Hepatic stellate cell (primary cell): ENCODE data around the gene PLD3.

Experiments used
- DNase-seq: peaks from one replicate; pipeline ENCODE4 v3.0.0; 2011; ENCODE audit warnings: low spot score

PLD3 gene

GRCh38 chr19:40414542-40415535, 66.3 kb downstream of the PLD3 start:
- no peak for DNase-seq

GRCh38 chr19:40415768-40416167, 67.3 kb downstream of the PLD3 start:
- no peak for DNase-seq

DNA sequence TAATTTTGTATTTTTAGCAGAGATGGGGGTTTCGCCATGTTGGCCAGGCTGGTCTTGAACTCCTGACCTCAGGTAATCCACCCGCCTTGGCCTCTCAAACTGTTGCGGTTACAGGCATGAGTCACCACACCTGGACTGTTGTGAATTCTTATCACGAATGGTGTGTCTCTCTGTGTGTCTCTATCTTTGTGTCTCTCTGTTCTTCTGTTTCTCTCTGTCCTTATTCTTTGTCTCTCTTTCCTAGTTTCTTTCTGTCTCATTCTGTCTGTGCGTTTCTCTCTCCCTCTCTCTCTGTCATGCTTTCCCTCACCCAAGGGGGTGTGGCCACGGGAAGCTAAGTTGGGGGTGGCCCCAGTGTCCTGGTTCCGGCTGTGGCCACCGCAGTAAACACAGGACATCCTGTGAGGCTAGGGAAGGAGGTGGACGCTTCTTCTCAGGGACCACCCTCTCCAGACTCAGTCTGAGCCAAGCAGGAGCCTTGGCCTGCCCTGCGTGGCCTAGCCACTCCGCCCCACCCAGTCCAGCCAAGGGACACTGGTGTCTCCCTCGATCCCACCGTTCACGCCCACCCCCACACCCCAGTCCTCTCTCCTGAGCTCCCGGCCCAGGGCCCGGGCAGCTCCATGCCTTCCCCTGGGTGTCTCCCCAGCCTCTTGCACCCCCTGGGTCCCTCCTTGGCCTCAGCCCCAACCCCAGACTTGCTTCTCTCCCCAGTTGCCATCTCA, 68.6 kb downstream of the PLD3 start:
- peak; percentile 75 for DNase-seq

- DNase-seq = no peak
Observed at GRCh38 chr19:40417643-40417981, 69.1 kb downstream of the PLD3 start.

GRCh38 chr19:40418040-40418439, 69.5 kb downstream of the PLD3 start:
- no peak for DNase-seq

DNA sequence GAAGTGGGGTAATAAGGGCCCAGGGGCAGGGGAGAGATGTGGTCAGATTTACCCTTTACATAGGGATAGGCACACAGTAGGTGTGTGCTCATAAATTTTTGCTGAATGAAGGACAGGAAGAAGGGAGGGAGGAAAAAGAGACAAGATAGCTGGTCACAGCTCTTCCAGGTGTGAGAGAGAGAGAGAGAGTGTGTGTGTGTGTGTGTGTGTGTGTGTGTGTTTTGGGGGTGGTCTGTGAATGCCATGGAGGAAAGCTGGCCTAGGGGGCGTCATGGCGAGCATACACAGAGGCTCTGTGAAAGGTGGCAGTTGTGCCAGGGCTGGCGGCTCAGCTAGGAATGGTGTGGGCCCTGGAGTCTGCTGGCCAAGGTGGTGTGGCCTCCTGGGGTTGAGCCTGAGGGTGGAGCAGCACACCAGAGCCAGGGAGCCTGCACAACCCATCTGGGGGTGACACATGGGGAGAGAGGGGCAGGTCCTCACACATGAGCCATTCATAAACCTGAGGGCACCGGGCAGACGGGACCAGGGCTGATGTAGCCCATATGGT, 70.6 kb downstream of the PLD3 start:
- DNase-seq = no peak

GRCh38 chr19:40419780-40420179, 71.3 kb downstream of the PLD3 start:
- DNase-seq = no peak

DNA sequence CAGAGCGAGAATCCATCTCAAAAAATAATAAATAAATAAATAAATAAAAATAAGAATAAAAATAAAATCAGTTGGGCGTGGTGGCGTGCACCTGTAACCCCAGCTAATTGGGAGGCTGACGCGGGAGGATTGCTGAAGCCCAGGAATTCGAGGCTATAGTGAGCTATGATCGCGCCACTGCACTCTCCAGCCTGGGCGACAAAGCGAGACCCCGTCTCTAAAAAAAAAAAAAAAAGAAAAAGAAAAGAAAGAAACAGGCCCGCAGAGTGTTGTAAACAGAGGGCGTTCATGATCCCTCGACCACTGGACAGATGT, 71.9 kb downstream of the PLD3 start:
- DNase-seq = no peak

GRCh38 chr19:40420766-40421765, 72.6 kb downstream of the PLD3 start:
- peak; percentile 97 for DNase-seq

DNA sequence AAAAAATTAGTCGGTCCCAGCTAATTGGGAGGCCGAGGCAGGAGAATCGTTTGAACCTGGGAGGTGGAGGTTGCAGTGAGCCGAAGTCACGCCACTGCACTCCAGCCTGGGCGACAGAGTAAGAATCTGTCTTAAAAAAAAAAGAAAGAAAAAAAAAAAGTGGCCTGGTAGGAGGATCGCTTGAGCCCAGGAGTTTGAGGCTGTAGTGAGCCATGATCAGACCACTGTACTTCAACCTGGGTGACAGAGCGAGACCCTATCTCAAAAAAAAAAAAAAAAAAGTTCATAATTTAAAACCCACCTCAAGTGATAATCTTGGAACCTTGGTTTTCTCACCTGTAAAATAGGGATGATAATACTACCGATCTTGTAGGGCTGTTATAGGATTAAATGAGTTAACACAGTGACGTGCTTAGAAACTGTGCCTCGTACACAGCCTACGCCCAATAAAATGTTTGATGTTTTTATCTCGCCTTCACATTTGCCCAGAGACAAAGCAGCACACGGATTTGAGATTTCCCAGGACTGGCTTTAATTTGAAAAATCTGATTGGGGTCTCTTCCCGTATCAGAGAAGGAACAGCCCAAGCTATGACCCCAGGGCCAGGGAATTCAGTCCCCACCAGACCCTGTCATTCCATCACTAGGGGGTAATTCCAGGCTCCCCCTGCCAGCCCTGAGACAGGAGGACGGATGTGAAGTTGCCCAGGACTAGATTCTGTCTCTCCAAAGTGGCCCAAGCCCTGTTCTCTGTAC, 73.7 kb downstream of the PLD3 start:
- no peak for DNase-seq

DNA sequence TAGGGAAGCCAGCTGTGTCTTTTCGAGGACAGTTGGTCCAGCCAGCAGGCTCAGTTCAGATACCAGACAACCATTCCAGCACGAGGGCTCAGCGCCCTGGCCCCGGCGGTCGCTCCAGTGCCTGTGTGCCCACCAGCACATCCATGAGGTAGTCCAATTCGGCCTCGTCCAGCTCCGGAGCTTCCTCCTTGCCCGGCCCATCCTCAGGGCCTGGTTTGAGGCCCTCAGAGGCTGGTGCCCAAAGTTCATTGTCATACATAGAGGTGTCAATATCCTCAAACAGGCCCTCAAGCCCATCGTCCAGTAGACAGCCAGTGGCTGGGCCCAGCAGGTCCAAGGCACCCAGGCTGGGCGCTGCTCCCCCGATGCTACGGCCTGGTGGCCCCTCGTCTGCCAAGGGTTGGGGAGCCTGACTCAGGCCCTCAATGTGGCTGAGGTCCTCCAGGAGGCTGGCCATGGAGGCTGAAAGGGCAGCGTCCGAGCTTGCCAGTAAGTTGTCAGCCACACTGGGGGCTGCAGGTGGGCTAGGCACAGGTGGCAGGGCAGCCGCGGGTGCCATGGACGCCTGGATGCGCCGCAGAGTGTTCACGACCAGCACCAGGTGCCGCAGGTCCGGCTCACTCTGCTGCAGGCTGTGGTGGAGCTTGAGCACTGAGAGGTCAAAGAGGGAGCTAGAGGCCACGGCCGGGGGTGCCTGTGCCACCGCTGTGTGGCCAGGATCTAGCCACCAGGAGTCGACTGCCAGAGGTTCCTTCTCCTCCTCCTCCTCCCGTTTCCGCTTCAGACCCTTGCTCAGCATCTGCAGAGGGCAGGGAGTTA, 74.5 kb downstream of the PLD3 start:
- no peak for DNase-seq

GRCh38 chr19:40423938-40424337, 75.4 kb downstream of the PLD3 start:
- DNase-seq = no peak

DNA sequence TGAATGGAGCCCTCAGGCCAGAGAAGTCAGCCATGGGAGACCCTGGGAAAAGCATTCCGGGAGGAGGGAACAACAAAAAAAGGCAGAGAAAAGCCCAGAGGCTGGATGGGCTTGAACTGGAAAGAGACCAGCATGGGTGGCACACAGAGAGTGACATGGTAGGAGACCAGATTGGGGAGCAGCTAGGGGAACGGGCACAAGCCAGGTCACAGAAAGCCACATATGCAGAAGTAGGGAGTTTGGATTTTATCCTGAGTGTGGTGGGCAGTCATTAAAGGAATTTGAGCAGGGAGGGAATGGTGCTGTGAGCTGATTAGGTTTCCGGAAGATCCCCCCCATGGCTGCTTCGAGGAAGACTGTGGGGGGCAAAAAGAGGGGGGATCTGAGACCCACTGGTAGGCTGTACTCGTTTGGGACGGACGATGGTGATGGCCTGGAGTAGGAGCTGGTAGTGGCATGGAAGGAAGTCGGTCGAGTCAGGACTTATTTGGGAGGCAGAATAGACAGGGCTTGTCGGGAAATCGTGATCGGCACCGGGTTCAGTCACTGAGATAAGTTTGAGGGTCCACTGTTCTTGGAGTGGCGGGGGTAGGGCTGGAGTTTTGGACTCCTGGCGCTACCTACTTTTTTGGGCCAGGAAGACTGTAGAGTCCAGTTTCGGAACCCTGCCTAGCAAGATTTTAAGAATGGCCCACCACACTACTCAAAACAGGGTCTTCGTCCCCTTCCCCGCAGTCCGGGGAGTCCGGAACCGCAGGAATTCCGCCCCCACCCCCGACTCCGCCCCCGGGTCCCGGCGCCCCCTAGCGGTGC, 76.3 kb downstream of the PLD3 start:
- DNase-seq = peak; percentile 42

- peak; percentile 99 for DNase-seq
Observed at GRCh38 chr19:40425450-40426287, 77.2 kb downstream of the PLD3 start, which contains the start of gene SERTAD1. Gene SERTAD1, minus strand, starts transcription at chr19:40425992. Its CDS starts 2,446 bp downstream, at chr19:40423546.
